GM12801 (cell line): ENCODE measurements around the gene RBSN.

Experiments
- CTCF ChIP-seq: IDR thresholded peaks from one replicate; pipeline ENCODE4 v1.5.1; 2011; ENCODE audit warnings: control low read depth; ENCODE audit not compliant: insufficient read length; ENCODE audit errors: extremely low read depth

The RBSN gene

DNA sequence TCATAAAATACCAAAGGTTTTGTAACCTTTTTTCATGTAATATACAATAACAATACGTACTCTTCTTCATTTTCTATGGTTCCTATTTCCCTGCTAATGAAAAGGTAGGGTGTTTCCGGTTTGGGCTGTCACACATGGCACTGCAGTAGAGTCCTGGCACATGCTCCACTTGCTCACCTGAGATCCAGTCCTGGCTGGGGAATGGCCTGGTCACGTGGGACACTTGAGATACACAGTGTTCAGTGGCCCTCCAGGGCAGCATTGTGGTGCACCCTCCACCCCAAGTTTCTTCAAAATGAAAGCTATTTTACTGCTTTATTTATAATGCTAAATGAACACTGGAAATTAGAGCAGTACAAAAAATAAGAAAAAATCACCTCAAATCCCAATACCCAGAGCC, 57.0 kb downstream of the RBSN start:
- no peak for TF ChIP-seq CTCF

DNA sequence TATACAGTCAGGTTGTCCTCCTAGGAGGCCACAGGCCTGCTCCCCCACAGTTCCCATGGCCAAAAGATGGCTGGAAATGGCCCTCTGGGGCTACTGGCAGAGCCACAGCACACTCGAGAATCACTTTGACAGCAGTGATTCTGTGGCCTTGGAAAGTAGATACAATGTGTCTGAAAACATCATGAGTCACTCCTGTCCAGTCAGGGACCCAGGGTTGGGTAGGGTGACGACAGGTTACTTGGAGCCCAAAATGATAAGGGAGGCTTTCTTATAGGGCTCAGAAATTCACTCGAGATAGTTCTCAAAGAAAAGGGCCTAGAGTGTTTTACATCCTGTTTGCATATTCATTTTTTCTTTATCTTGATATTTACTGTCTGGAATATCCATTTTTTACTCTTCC, 58.1 kb downstream of the RBSN start:
- TF ChIP-seq CTCF: no peak

DNA sequence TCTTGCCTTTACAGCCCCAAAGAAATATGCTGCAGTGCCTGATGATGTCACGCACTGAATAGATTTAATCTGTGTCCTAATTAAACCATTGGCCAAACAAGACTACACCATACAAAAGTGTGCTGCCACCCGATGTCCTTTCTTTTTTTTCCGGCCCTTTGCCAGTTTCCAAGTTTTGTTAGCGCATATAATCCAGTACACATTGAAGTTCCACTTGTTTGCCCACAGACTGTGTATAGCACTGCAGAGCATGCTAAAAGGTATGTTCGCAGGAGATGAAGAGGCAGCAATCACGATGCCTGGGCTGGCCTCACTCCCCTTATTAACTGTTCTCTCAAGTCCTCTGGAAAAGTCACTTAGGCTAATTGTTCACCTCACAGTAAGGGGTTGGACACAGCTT, 60.6 kb downstream of the RBSN start:
- TF ChIP-seq CTCF: no peak

GRCh38 chr3:15033103-15033502, 65.8 kb downstream of the RBSN start:
- no peak for TF ChIP-seq CTCF

- TF ChIP-seq CTCF: no peak
Measured at GRCh38 chr3:15032650-15033049, 66.3 kb downstream of the RBSN start.

GRCh38 chr3:15029625-15030024, 69.3 kb downstream of the RBSN start:
- TF ChIP-seq CTCF: no peak

- TF ChIP-seq CTCF: no peak
Measured at GRCh38 chr3:15023719-15024118, 75.2 kb downstream of the RBSN start.

GRCh38 chr3:15023249-15023648, 75.7 kb downstream of the RBSN start:
- no peak for TF ChIP-seq CTCF
